ENCODE results near the gene STAC.
"Not testable (repeated sequence)": the region's sequence is repeated elsewhere in the genome, so short reads cannot be mapped to it uniquely, and the experiment has no call there.

STAC gene

GRCh38 chr3:36520241-36521006 is 140.1 kb downstream of the STAC start:
- DNase-seq (ENCODE audit: low spot score) = no peak

- DNase-seq (ENCODE audit: low spot score) = no peak
These were observed 140.7 kb downstream of the STAC start for GRCh38 chr3:36521007-36521379.

- DNase-seq (ENCODE audit: low spot score) = no peak
These were observed 144.3 kb downstream of the STAC start for GRCh38 chr3:36524560-36524959.

GRCh38 chr3:36525115-36525801 is 145.0 kb downstream of the STAC start:
- DNase-seq (ENCODE audit: low spot score) = no peak

GRCh38 chr3:36538136-36538749 is 157.9 kb downstream of the STAC start:
- DNase-seq (ENCODE audit: low spot score) = no peak

- no peak for DNase-seq (ENCODE audit: low spot score)
These were observed 160.7 kb downstream of the STAC start for GRCh38 chr3:36540888-36541518.

GRCh38 chr3:36542186-36542585 is 161.9 kb downstream of the STAC start:
- DNase-seq (ENCODE audit: low spot score) = no peak

- DNase-seq (ENCODE audit: low spot score) = no peak
These were observed 163.1 kb downstream of the STAC start for GRCh38 chr3:36543276-36543997.

GRCh38 chr3:36546226-36546625 is 165.9 kb downstream of the STAC start:
- no peak for DNase-seq (ENCODE audit: low spot score)

GRCh38 chr3:36548712-36549111 is 168.4 kb downstream of the STAC start:
- DNase-seq (ENCODE audit: low spot score) = no peak

GRCh38 chr3:36557021-36557707 is 176.9 kb downstream of the STAC start:
- DNase-seq (ENCODE audit: low spot score) = no peak

- DNase-seq (ENCODE audit: low spot score) = no peak
These were observed 177.6 kb downstream of the STAC start for GRCh38 chr3:36557708-36558421.

GRCh38 chr3:36558961-36559360 is 178.7 kb downstream of the STAC start:
- no peak for DNase-seq (ENCODE audit: low spot score)

- DNase-seq (ENCODE audit: low spot score) = no peak
These were observed 180.4 kb downstream of the STAC start for GRCh38 chr3:36560685-36561084.

- no peak for DNase-seq (ENCODE audit: low spot score)
These were observed 181.3 kb downstream of the STAC start for GRCh38 chr3:36561601-36562000.

GRCh38 chr3:36562945-36563344 is 182.6 kb downstream of the STAC start:
- no peak for DNase-seq (ENCODE audit: low spot score)

- no peak for DNase-seq (ENCODE audit: low spot score)
These were observed 194.9 kb downstream of the STAC start for GRCh38 chr3:36575241-36575640.

- DNase-seq (ENCODE audit: low spot score) = not testable (repeated sequence)
These were observed 198.1 kb downstream of the STAC start for GRCh38 chr3:36578418-36578817.

GRCh38 chr3:36579746-36580145 is 199.4 kb downstream of the STAC start:
- no peak for DNase-seq (ENCODE audit: low spot score)

- no peak for DNase-seq (ENCODE audit: low spot score)
These were observed 200.4 kb downstream of the STAC start for GRCh38 chr3:36580716-36581115.

GRCh38 chr3:36591959-36592358 is 211.7 kb downstream of the STAC start:
- no peak for DNase-seq (ENCODE audit: low spot score)

Data from CD4-positive, alpha-beta T cell treated with Interleukin-15 for 4 hours (primary cell).